ENCODE data around the gene PES1. TPM values are rescaled to one million over a fixed set of nuclear protein-coding genes. Genes with fewer than 3 reads are reported as not detected.

PES1 gene
- total and polyA plus RNA-seq, 2 experiments from 2014 or later = 64.1 to 76.9 TPM

GRCh38 chr22:30535182-30535581, 56.5 kb downstream of the PES1 start (continued):
- TF ChIP-seq REST (IDR thresholded peaks at IDR 0.05; ENCODE audit: unreplicated experiment) (no peak), ZNF114 (CRISPR knock-in tag; IDR thresholded peaks at IDR 0.05) (no peak), CREB1 (CRISPR knock-in tag; IDR thresholded peaks at IDR 0.05; ENCODE audit: low read depth) (no peak), EZH2phosphoT487 (IDR thresholded peaks at IDR 0.05; ENCODE audit: unreplicated experiment) (no peak), EZH2 (IDR thresholded peaks at IDR 0.05; ENCODE audit: low read depth, unreplicated experiment) (no peak), ETS1 (IDR thresholded peaks at IDR 0.05) (no peak)

GRCh38 chr22:30531651-30532608, 59.8 kb downstream of the PES1 start:
- H3K27me3 Mint-ChIP-seq (ENCODE audit: insufficient read depth, low read depth, poor library complexity) = peaks cover 8% of the 10 kb centered on the region
- no peak overlapping the region for H2AFZ ChIP-seq
- H3K27ac ChIP-seq (ENCODE audit: low read depth) = no peak overlapping the region
- no peaks in the 10 kb centered on the region for H3K36me3 ChIP-seq (ENCODE audit: insufficient read depth)
- no peaks in the 10 kb centered on the region for H3K9me2 ChIP-seq (ENCODE audit: insufficient read depth)
- DNase-seq (ENCODE audit: low spot score) (no peak), ATAC-seq (no peak; the same call in 2 of the 3 replicates)
- H3K4me3 ChIP-seq = no peak overlapping the region
- H3K36me3 Mint-ChIP-seq (ENCODE audit: low read depth) = no peaks in the 10 kb centered on the region
- no peak overlapping the region for H3K4me3 Mint-ChIP-seq
- H3K79me2 ChIP-seq (replicated peaks; ENCODE audit: insufficient read depth) = no peaks in the 10 kb centered on the region
- H3K4me1 Mint-ChIP-seq = no peaks in the 10 kb centered on the region
- no peak overlapping the region for H3K27ac Mint-ChIP-seq
- H3K4me1 ChIP-seq (ENCODE audit: insufficient read depth) = no peaks in the 10 kb centered on the region
- TF ChIP-seq CTCF (conservative IDR thresholded peaks at IDR 0.05; ENCODE audit: low read depth in 2 of 2) (peak in 1 of 2 experiments; percentile 23; a peak in 1 of 4 replicates), ETS1 (IDR thresholded peaks at IDR 0.05) (no peak), STAT1 (IDR thresholded peaks at IDR 0.05; ENCODE audit: unreplicated experiment) (no peak), POLR2AphosphoS5 (IDR thresholded peaks at IDR 0.05; ENCODE audit: low read depth) (no peak)
- H3F3A ChIP-seq (replicated peaks; ENCODE audit: low read depth) = no peaks in the 10 kb centered on the region
- H3K9me3 Mint-ChIP-seq = no peaks in the 10 kb centered on the region
- no peaks in the 10 kb centered on the region for H4K20me1 ChIP-seq (replicated peaks; ENCODE audit: insufficient read depth)
- H3K4me2 ChIP-seq = no peak overlapping the region
- no peaks in the 10 kb centered on the region for H3K27me3 ChIP-seq (ENCODE audit: insufficient read depth)

All from GM23338 (cell line).